Measurements from ENCODE around the gene MT1A.

Gene MT1A

DNA sequence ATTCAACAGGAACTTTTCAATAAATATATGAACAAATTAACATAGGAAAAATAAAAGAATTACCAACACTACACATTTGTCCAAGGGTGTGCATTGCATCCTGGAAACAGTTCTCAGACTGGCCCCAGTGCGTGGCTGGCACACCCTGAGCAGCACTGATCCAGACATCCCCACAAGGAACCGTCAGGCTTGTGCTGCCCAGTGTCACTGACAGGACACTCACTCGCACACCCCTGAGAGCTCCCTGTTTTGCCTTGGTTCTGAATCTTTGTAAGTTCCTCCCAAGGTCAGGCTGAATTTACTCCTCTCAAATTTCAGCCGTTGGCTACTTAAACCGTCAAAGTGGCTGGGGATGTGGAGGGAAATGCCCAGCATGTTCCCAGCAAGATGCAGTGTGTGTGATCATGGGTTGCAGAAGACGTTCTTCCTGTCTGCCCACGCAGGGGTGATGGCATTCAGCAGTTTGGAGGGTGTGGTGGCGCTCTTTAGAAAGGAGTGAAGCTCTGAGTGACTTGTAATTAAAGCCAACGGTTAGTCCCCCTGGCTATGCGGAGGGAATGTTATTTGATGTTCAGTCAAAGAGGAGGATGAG lies 28.4 kb upstream of the MT1A start:
- H3K4me1 ChIP-seq (ENCODE audit: control insufficient read depth, low read length), result peaks cover 27% of the 10 kb centered on the region
- H3K4me3 ChIP-seq (ENCODE audit: low read length), result peak overlapping the region; percentile 68; the same call in 1 of the 2 replicates
- no peaks in the 10 kb centered on the region for H3K9me2 ChIP-seq (replicated peaks; ENCODE audit: control insufficient read depth, low read length)
- H3K27me3 ChIP-seq (ENCODE audit: control insufficient read depth, low read length), result peaks cover 18% of the 10 kb centered on the region
- peak overlapping the region; percentile 83 for H3K4me2 ChIP-seq (ENCODE audit: low read length)
- no peaks in the 10 kb centered on the region for H4K20me1 ChIP-seq (ENCODE audit: control insufficient read depth, insufficient read depth, low read depth, low read length)
- no peaks in the 10 kb centered on the region for H3K79me2 ChIP-seq (ENCODE audit: control insufficient read depth, low read length)
- H3K27ac ChIP-seq (ENCODE audit: low read depth, low read length), result no peak overlapping the region
- H3F3A ChIP-seq (ENCODE audit: control insufficient read depth, insufficient read depth), result no peaks in the 10 kb centered on the region
- no peaks in the 10 kb centered on the region for H3K36me3 ChIP-seq (ENCODE audit: control insufficient read depth, low read length)
- no peaks in the 10 kb centered on the region for H3K9me3 ChIP-seq (ENCODE audit: control insufficient read depth, insufficient read depth, low read length)
- TF ChIP-seq CTCF (IDR thresholded peaks at IDR 0.05; ENCODE audit: low read depth, low read length, poor library complexity, severe bottlenecking) (no peak), EZH2phosphoT487 (IDR thresholded peaks at IDR 0.05; ENCODE audit: borderline replicate concordance, low read length) (no peak)

- peaks cover 27% of the 10 kb centered on the region for H3K4me1 ChIP-seq (ENCODE audit: control insufficient read depth, low read length)
- no peak overlapping the region for H3K4me2 ChIP-seq (ENCODE audit: low read length)
- H3K9me2 ChIP-seq (replicated peaks; ENCODE audit: control insufficient read depth, low read length), result no peaks in the 10 kb centered on the region
- no peaks in the 10 kb centered on the region for H3K9me3 ChIP-seq (ENCODE audit: control insufficient read depth, insufficient read depth, low read length)
- H3K27me3 ChIP-seq (ENCODE audit: control insufficient read depth, low read length), result peaks cover 18% of the 10 kb centered on the region
- TF ChIP-seq EZH2phosphoT487 (IDR thresholded peaks at IDR 0.05; ENCODE audit: borderline replicate concordance, low read length) (no peak), CTCF (IDR thresholded peaks at IDR 0.05; ENCODE audit: low read depth, low read length, poor library complexity, severe bottlenecking) (no peak)
- H3K36me3 ChIP-seq (ENCODE audit: control insufficient read depth, low read length), result no peaks in the 10 kb centered on the region
- no peaks in the 10 kb centered on the region for H4K20me1 ChIP-seq (ENCODE audit: control insufficient read depth, insufficient read depth, low read depth, low read length)
- no peak overlapping the region for H3K27ac ChIP-seq (ENCODE audit: low read depth, low read length)
- no peaks in the 10 kb centered on the region for H3K79me2 ChIP-seq (ENCODE audit: control insufficient read depth, low read length)
- no peak overlapping the region for H3K4me3 ChIP-seq (ENCODE audit: low read length)
- H3F3A ChIP-seq (ENCODE audit: control insufficient read depth, insufficient read depth), result no peaks in the 10 kb centered on the region
These were observed 27.8 kb upstream of the MT1A start for GRCh38 chr16:56610609-56611111.

DNA sequence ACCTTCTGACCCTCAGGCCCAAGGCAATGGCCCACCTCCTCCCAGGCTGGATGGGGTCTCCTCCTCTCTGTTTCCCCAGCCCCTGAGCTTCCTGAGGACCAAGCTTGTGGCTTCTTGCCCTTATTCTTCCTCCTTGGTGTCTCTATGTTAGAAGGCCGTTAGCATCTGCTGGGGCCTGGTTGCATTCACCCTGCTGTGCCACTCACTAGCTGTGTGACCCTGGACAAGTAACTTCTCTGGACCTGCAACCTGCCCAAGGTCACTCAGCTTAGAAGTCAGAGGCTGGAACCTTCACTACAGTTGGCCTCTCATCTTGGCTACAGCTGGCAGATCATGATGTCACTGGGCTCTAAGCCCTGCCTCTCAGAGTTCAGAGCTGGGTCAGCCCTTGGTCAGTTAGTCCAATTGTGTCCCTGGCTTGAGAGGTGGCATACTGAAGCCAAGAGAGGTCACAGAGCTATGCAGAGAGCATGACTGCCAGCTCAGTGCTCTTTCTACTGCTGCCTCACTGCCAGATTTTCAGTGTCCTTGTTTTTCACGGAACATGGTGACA lies 27.1 kb upstream of the MT1A start:
- no peaks in the 10 kb centered on the region for H3K9me3 ChIP-seq (ENCODE audit: control insufficient read depth, insufficient read depth, low read length)
- no peak overlapping the region for H3K27ac ChIP-seq (ENCODE audit: low read depth, low read length)
- H3K4me2 ChIP-seq (ENCODE audit: low read length), result no peak overlapping the region
- H3K79me2 ChIP-seq (ENCODE audit: control insufficient read depth, low read length), result no peaks in the 10 kb centered on the region
- no peaks in the 10 kb centered on the region for H3K36me3 ChIP-seq (ENCODE audit: control insufficient read depth, low read length)
- H3F3A ChIP-seq (ENCODE audit: control insufficient read depth, insufficient read depth), result no peaks in the 10 kb centered on the region
- H3K27me3 ChIP-seq (ENCODE audit: control insufficient read depth, low read length), result peaks cover 18% of the 10 kb centered on the region
- H3K4me3 ChIP-seq (ENCODE audit: low read length), result no peak overlapping the region
- peaks cover 27% of the 10 kb centered on the region for H3K4me1 ChIP-seq (ENCODE audit: control insufficient read depth, low read length)
- no peak for TF ChIP-seq EZH2phosphoT487 (IDR thresholded peaks at IDR 0.05; ENCODE audit: borderline replicate concordance, low read length)
- TF ChIP-seq CTCF (IDR thresholded peaks at IDR 0.05; ENCODE audit: low read depth, low read length, poor library complexity, severe bottlenecking), result no peak
- no peaks in the 10 kb centered on the region for H3K9me2 ChIP-seq (replicated peaks; ENCODE audit: control insufficient read depth, low read length)
- H4K20me1 ChIP-seq (ENCODE audit: control insufficient read depth, insufficient read depth, low read depth, low read length), result no peaks in the 10 kb centered on the region
